Esophagus muscularis mucosa (tissue), 4 donors: Measurements from ENCODE around the gene BFAR. TPM values are rescaled to one million over a fixed set of nuclear protein-coding genes. Genes with fewer than 3 reads are reported as not detected.

Source experiments
- DNase-seq: peaks from one replicate; pipeline ENCODE4 v3.0.0-alpha.2; 2017; ENCODE audit errors: extremely low spot score
- H3K27ac ChIP-seq, 4 donors: fragments of 200-600 bp; sonication (generic); replicated peaks in 1 of 4; 1 replicate in 3 of 4; 2 replicates in 1 of 4; pipeline ENCODE4 v1.5.1; 2016 to 2019; ENCODE audit warnings: mild to moderate bottlenecking in 1 of 4
- H3K27me3 ChIP-seq, 4 donors: fragments of 200-600 bp; sonication (generic); one replicate each; pipeline versions ENCODE4 v1.5.1 to v1.6.0; 2016 to 2019
- H3K36me3 ChIP-seq, 4 donors: fragments of 200-600 bp; sonication (generic); one replicate each; pipeline ENCODE4 v1.5.1; 2016 to 2019
- H3K4me1 ChIP-seq, 4 donors: fragments of 200-600 bp; sonication (generic); one replicate each; pipeline ENCODE4 v1.5.1; 2016 to 2019
- H3K4me3 ChIP-seq, 4 donors: fragments of 200-600 bp; sonication (generic); 1 replicate in 2 of 4; 2 replicates in 2 of 4; pipeline ENCODE4 v1.5.1; 2016 to 2019; ENCODE audit warnings: mild to moderate bottlenecking in 4 of 4, moderate library complexity in 1 of 4
- H3K9me3 ChIP-seq, 4 donors: fragments of 200-600 bp; sonication (generic); 1 replicate in 3 of 4; 2 replicates in 1 of 4; pipeline ENCODE4 v1.5.1; 2016 to 2019
- EP300 ChIP-seq: sonication (generic); formaldehyde crosslinking; IDR thresholded peaks from one replicate; pipeline ENCODE4 v1.6.1; 2017; ENCODE audit warnings: antibody characterized with exemption
- POLR2A ChIP-seq: fragments of 450-650 bp; IDR thresholded peaks from one replicate; pipeline ENCODE4 v1.6.1; 2017; ENCODE audit warnings: antibody characterized with exemption, moderate library complexity, mild to moderate bottlenecking, low read depth
- POLR2AphosphoS5 ChIP-seq, 2 donors: sonication (generic); formaldehyde crosslinking; IDR thresholded peaks; one replicate each; pipeline ENCODE4 v1.6.1; 2017; ENCODE audit warnings: antibody characterized with exemption in 2 of 2
- WGBS: methylation state at CpG from one replicate; pipeline ENCODE4 v1.1.5; 2018; 5-methylcytosine and 5-hydroxymethylcytosine counted together
- intact Hi-C: fragments of 100-400 bp; cut with DNase I; formaldehyde crosslinking; loops from one replicate; pipeline ENCODE4 v1.15.1; 2023
- total RNA-seq, 4 donors: library from RNA; depleted of rRNA; stranded (reverse); fragments of >200 nt; gene quantifications; one replicate each; pipeline versions ENCODE4 v1.1.0 to v1.2.1, GENCODE V29; 2016
- TF ChIP-seq, protein P1 (sequence below), 3 experiments: fragments of 200-600 bp in 2 of 3; fragments of 450-650 bp in 1 of 3; sonication (generic) in 2 of 3; IDR thresholded peaks; one replicate each; pipeline ENCODE4 v1.5.1; 2017 to 2019; ENCODE audit warnings: antibody characterized with exemption in 3 of 3, mild to moderate bottlenecking in 2 of 3, moderate library complexity in 1 of 3

The BFAR gene
- total RNA-seq, 4 donors from 2014 or later, result 39.1 to 59.8 (median 54.7) TPM

DNA sequence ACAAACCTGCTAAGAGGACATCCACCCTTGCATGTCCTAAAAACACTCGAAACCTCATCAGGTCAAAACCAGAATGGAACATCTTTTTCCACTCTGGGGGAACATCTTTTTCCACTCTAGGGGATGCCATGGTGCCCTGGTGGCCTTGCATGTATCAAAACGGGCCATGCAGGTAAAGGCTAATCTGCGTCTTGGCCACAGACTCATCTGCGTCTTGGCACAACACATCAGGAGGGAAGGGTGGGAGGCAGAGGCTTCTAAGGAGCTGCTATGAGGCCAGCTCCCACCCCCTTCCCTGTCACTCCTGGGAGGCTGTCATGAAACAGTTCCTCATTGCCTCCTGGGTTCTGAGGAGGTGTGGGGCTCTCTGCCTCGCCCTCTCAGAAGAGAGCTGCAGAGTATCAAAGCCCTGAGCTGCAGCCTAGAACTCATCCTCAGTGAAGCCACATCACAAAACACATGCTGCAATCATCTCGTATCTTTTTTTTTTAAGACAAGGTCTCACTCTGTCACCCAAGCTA lies 30.2 kb upstream of the BFAR start:
- intact Hi-C loops, result no loop called here
- H3K9me3 ChIP-seq, result no peaks in the 10 kb centered on the region

DNA sequence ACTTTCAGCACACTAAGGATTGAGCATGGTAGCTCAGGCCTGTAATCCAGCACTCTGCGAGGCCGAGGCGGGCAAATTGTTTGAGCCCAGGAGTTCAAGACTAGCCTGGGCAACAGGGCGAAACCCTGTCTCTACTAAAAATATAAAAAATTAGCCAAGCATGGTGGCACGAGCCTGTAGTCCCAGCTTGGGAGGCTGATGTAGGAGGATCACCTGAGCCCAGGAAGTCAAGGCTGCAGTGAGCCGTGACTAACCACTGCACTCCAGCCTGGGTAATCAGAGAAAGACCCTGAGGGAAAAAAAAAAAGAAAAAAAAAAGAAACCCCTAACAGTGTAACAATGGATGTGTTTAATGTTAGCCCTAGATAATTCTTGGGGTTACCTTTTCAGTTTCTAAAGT lies 26.6 kb upstream of the BFAR start:
- no peak for DNase-seq
- no peak overlapping the region for H3K27ac ChIP-seq
- TF ChIP-seq EP300 (no peak), POLR2A (no peak), POLR2AphosphoS5 (IDR thresholded peaks at IDR 0.05) (no peak)
- TF ChIP-seq, protein P1, sequence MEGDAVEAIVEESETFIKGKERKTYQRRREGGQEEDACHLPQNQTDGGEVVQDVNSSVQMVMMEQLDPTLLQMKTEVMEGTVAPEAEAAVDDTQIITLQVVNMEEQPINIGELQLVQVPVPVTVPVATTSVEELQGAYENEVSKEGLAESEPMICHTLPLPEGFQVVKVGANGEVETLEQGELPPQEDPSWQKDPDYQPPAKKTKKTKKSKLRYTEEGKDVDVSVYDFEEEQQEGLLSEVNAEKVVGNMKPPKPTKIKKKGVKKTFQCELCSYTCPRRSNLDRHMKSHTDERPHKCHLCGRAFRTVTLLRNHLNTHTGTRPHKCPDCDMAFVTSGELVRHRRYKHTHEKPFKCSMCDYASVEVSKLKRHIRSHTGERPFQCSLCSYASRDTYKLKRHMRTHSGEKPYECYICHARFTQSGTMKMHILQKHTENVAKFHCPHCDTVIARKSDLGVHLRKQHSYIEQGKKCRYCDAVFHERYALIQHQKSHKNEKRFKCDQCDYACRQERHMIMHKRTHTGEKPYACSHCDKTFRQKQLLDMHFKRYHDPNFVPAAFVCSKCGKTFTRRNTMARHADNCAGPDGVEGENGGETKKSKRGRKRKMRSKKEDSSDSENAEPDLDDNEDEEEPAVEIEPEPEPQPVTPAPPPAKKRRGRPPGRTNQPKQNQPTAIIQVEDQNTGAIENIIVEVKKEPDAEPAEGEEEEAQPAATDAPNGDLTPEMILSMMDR (IDR thresholded peaks at IDR 0.05), result no peak
- no peaks in the 10 kb centered on the region for H3K9me3 ChIP-seq
- intact Hi-C loops, result no loop called here
- 82% methylated on average over 6 of the region's 6 CpGs for WGBS
- H3K4me3 ChIP-seq, result no peak overlapping the region
- no peaks in the 10 kb centered on the region for H3K27me3 ChIP-seq
- no peaks in the 10 kb centered on the region for H3K4me1 ChIP-seq
- peaks cover 72 to 99% (median 96%) of the 10 kb centered on the region in 4 donors for H3K36me3 ChIP-seq

More for the DNA sequence above, 30.2 kb upstream of the BFAR start:
- Histone ChIP-seq H3K27me3 (no peaks in the 10 kb centered on the region), H3K36me3 (peaks cover 61 to 97% (median 93%) of the 10 kb centered on the region in 4 donors), H3K4me3 (no peak overlapping the region), H3K4me1 (no peaks in the 10 kb centered on the region), H3K27ac (no peak overlapping the region)
- TF ChIP-seq, protein P1 (IDR thresholded peaks at IDR 0.05), result no peak
- no peak for TF ChIP-seq POLR2AphosphoS5 (IDR thresholded peaks at IDR 0.05)
- TF ChIP-seq POLR2A, result no peak
- TF ChIP-seq EP300, result no peak
- no peak for DNase-seq
- WGBS, result 95% methylated on average over 5 of the region's 6 CpGs

DNA sequence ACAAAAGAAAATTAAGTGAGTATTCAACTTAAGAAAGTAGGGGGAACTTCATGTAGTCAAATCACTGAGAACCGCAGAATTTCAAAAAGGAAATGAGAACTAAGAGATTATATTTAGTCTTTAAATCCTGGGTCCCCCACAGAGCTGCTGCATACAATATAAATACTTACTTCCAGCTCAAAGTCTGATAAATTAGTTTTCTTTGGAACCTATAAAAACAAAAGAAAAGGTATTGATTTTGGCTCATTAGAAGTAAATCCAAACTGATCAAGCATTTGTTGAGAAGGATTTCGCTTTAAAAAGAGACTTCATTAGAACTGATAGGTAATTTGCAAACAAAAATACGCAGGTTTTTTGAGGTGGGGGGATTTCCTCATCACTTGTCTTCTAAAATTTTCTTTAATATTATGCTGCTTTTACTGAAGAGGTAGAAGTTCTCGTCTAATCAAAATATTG lies 24.6 kb upstream of the BFAR start:
- 94% methylated on average over 4 of the region's 4 CpGs for WGBS
- H3K4me3 ChIP-seq, result no peak overlapping the region
- no peak for DNase-seq
- no peaks in the 10 kb centered on the region for H3K4me1 ChIP-seq
- intact Hi-C loops, result no loop called here
- TF ChIP-seq EP300 (no peak), POLR2AphosphoS5 (IDR thresholded peaks at IDR 0.05) (no peak), POLR2A (no peak)
- TF ChIP-seq, protein P1 (IDR thresholded peaks at IDR 0.05), result no peak
- peaks cover 73 to 97% (median 96%) of the 10 kb centered on the region in 4 donors for H3K36me3 ChIP-seq
- H3K27ac ChIP-seq, result no peak overlapping the region
- no peaks in the 10 kb centered on the region for H3K27me3 ChIP-seq
- no peaks in the 10 kb centered on the region for H3K9me3 ChIP-seq

DNA sequence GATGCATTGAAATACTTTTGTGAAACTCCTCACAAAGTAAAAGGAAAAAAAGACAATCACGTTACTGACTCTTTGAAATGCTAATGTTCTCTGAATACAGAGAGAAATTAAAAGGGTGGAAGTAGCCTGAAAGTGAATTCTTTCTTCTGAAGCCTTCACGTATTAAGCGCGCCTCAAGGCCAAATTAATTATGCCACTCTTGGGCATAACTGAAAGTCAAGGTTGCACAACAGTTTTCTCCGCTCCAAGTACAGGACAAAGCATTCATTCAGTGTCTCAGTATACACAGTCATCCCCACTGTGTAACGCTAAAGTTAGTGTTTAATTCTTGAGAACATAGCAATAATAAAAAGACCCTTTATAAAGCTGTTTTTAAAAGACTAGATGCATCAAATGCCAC lies 24.1 kb upstream of the BFAR start:
- intact Hi-C loops, result no loop called here
- Histone ChIP-seq H3K36me3 (peaks cover 68 to 97% (median 95%) of the 10 kb centered on the region in 4 donors), H3K4me1 (no peaks in the 10 kb centered on the region), H3K9me3 (no peaks in the 10 kb centered on the region), H3K27ac (no peak overlapping the region), H3K27me3 (no peaks in the 10 kb centered on the region), H3K4me3 (no peak overlapping the region)
- WGBS, result 87% methylated on average over 6 of the region's 6 CpGs
- no peak for TF ChIP-seq EP300
- TF ChIP-seq POLR2A, result no peak
- no peak for TF ChIP-seq POLR2AphosphoS5 (IDR thresholded peaks at IDR 0.05)
- TF ChIP-seq, protein P1 (IDR thresholded peaks at IDR 0.05), result no peak
- no peak for DNase-seq

DNA sequence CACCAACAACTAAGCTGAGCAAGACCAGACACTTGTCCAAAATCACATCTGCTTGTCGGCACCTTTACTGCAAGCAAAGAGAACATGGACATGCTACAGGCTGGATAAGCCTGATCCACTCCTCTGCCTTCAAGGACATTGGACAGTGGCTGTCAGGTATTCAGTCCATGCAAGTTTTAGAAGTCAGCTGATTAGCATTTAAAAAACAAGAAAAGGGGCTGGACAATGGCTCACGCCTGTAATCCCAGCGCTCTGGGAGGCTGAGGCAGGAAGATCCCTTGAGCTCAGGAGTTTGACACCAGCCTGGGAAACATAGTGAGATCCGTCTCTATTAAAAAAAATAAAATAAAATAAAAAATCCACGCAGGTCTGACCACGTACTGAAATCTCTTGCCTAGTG lies 23.0 kb upstream of the BFAR start:
- 94% methylated on average over 6 of the region's 6 CpGs for WGBS
- DNase-seq, result no peak
- intact Hi-C loops, result no loop called here
- no peak overlapping the region for H3K27ac ChIP-seq
- H3K27me3 ChIP-seq, result no peaks in the 10 kb centered on the region
- no peaks in the 10 kb centered on the region for H3K4me1 ChIP-seq
- H3K36me3 ChIP-seq, result peaks cover 58 to 97% (median 94%) of the 10 kb centered on the region in 4 donors
- TF ChIP-seq, protein P1 (IDR thresholded peaks at IDR 0.05), result no peak
- TF ChIP-seq POLR2A (no peak), EP300 (no peak), POLR2AphosphoS5 (IDR thresholded peaks at IDR 0.05) (no peak)
- no peaks in the 10 kb centered on the region for H3K9me3 ChIP-seq
- no peak overlapping the region for H3K4me3 ChIP-seq
